GM12878 (cell line): ENCODE data around the gene IFRD2. TPM values are rescaled to one million over a fixed set of nuclear protein-coding genes. Genes with fewer than 3 reads are reported as not detected.
A peak's percentile ranks its signal among the peaks of the same experiment; 100 is the strongest.

ENCODE experiments used
- CEBPB ChIP-seq, 2 experiments: fragments of 150-350 bp in 1 of 2; IDR thresholded peaks; 2 replicates each; pipeline ENCODE4 v1.6.1; 2012 to 2014; ENCODE audit warnings: low read depth in 2 of 2, low read length in 2 of 2, borderline replicate concordance in 1 of 2, inconsistent platforms in 1 of 2
- EP300 ChIP-seq, 2 experiments: fragments of 150-350 bp in 1 of 2; IDR thresholded peaks; 2 replicates each; pipeline ENCODE4 v1.6.1; 2011 to 2012; ENCODE audit warnings: low read depth in 2 of 2, low read length in 2 of 2, borderline replicate concordance in 1 of 2, improper control_type of control experiment in 1 of 2, inconsistent platforms in 1 of 2; ENCODE audit not compliant: control insufficient read depth in 1 of 2
- FOXK2 ChIP-seq: fragments of 450-650 bp; IDR thresholded peaks from 2 replicates; pipeline ENCODE4 v1.6.1; 2017; ENCODE audit warnings: mild to moderate bottlenecking, moderate library complexity
- MEF2A ChIP-seq: IDR thresholded peaks from 2 replicates; pipeline ENCODE4 v1.6.1; 2011; ENCODE audit warnings: low read depth, mild to moderate bottlenecking, low read length, moderate library complexity; ENCODE audit not compliant: insufficient read depth
- MEF2B ChIP-seq: fragments of 450-650 bp; IDR thresholded peaks from 2 replicates; pipeline ENCODE4 v1.6.1; 2018; ENCODE audit warnings: mild to moderate bottlenecking, moderate library complexity; ENCODE audit not compliant: partially characterized antibody, poor library complexity, severe bottlenecking
- NFIC ChIP-seq: IDR thresholded peaks from 2 replicates; pipeline ENCODE4 v1.6.1; 2012; ENCODE audit warnings: low read depth, mild to moderate bottlenecking, inconsistent platforms, low read length, moderate library complexity
- NFYB ChIP-seq: IDR thresholded peaks from 2 replicates; pipeline ENCODE4 v1.6.1; 2011; ENCODE audit warnings: low read depth, mild to moderate bottlenecking, low read length, improper control_type of control experiment, moderate library complexity; ENCODE audit not compliant: insufficient read depth
- PAX5 ChIP-seq: IDR thresholded peaks from 2 replicates; pipeline ENCODE4 v1.6.1; 2011; ENCODE audit warnings: low read depth, low read length, borderline replicate concordance
- PML ChIP-seq: IDR thresholded peaks from 2 replicates; pipeline ENCODE4 v1.6.1; 2012; ENCODE audit warnings: low read length, inconsistent platforms
- POLR2A ChIP-seq: IDR thresholded peaks from 2 replicates; pipeline ENCODE4 v1.6.1; 2011; ENCODE audit warnings: low read depth, mild to moderate bottlenecking, low read length
- POLR2AphosphoS2 ChIP-seq: IDR thresholded peaks from 2 replicates; pipeline ENCODE4 v1.6.1; 2011; ENCODE audit warnings: low read depth, mild to moderate bottlenecking, low read length, improper control_type of control experiment, moderate library complexity
- RUNX3 ChIP-seq: IDR thresholded peaks from 2 replicates; pipeline ENCODE4 v1.6.1; 2012; ENCODE audit warnings: low read length, inconsistent platforms
- SIX5 ChIP-seq: IDR thresholded peaks from 2 replicates; pipeline ENCODE4 v1.6.1; 2011; ENCODE audit warnings: mild to moderate bottlenecking, low read depth, low read length, moderate library complexity; ENCODE audit not compliant: severe bottlenecking
- SMARCA5 ChIP-seq: fragments of 450-650 bp; IDR thresholded peaks from 2 replicates; pipeline ENCODE4 v1.6.1; 2017; ENCODE audit warnings: mild to moderate bottlenecking
- SMC3 ChIP-seq: IDR thresholded peaks from 2 replicates; pipeline ENCODE4 v1.6.1; 2011; ENCODE audit warnings: low read length, improper control_type of control experiment, borderline replicate concordance
- STAT1 ChIP-seq: fragments of 450-650 bp; conservative IDR thresholded peaks from 2 replicates; pipeline ENCODE4 v1.6.1; 2014; ENCODE audit warnings: antibody characterized with exemption, mild to moderate bottlenecking
- SUPT20H ChIP-seq: IDR thresholded peaks from 2 replicates; pipeline ENCODE4 v1.6.1; 2011; ENCODE audit warnings: low read depth, mild to moderate bottlenecking, low read length, moderate library complexity, borderline replicate concordance; ENCODE audit not compliant: control insufficient read depth
- SUZ12 ChIP-seq: fragments of 200-600 bp; sonication (generic); IDR thresholded peaks from one replicate; pipeline ENCODE4 v1.6.1; 2018; ENCODE audit warnings: antibody characterized with exemption, mild to moderate bottlenecking; ENCODE audit not compliant: unreplicated experiment
- polyA plus RNA-seq, 11 experiments: library from polyadenylated mRNA; depleted of rRNA in 4 of 11; unstranded in 6 of 11; stranded (reverse) in 5 of 11; fragments of >200 nt; fragmentation: Nextera tagmentation in 4 of 11; fragmentation: Illumina TruSeq in 1 of 11; extraction: Ambion mirVana in 4 of 11; extraction: Trizol in 1 of 11; gene quantifications; 1 replicate in 1 of 11; 2 replicates in 10 of 11; pipeline versions ENCODE4 v1.2.1 to v1.2.3, GENCODE V29; 2011 to 2016; ENCODE audit warnings: inconsistent platforms in 2 of 11, missing spikeins in 2 of 11, low read depth in 1 of 11
- total RNA-seq, 4 experiments: library from RNA; depleted of rRNA in 3 of 4; stranded (reverse); fragments of >200 nt in 3 of 4; fragmentation: Illumina TruSeq in 1 of 4; extraction: Trizol in 1 of 4; gene quantifications; 2 replicates each; pipeline versions ENCODE4 v1.2.1 to v1.2.3, GENCODE V29; 2013 to 2021
- TF ChIP-seq, protein P1 (sequence below): IDR thresholded peaks from 2 replicates; pipeline ENCODE4 v1.6.1; 2011; ENCODE audit warnings: borderline replicate concordance, low read depth, mild to moderate bottlenecking, moderate library complexity, mixed read lengths, low read length; ENCODE audit not compliant: insufficient read depth; ENCODE audit errors: extremely low read length
- TF ChIP-seq, protein P2 (sequence below): fragments of 450-650 bp; IDR thresholded peaks from 2 replicates; pipeline ENCODE4 v1.6.1; 2018; ENCODE audit warnings: borderline replicate concordance, mild to moderate bottlenecking; ENCODE audit not compliant: partially characterized antibody
- TF ChIP-seq, protein P3 (sequence below): IDR thresholded peaks from 2 replicates; pipeline ENCODE4 v1.6.1; 2012; ENCODE audit warnings: low read depth, low read length, improper control_type of control experiment
- TF ChIP-seq, protein P4 (sequence below), 3 experiments: IDR thresholded peaks in 2 of 3; conservative IDR thresholded peaks in 1 of 3; 2 replicates each; pipeline ENCODE4 v1.5.1; 2011; ENCODE audit warnings: low read depth in 3 of 3, low read length in 3 of 3, mild to moderate bottlenecking in 3 of 3, control low read depth in 2 of 3, moderate library complexity in 2 of 3, inconsistent platforms in 1 of 3, mixed read lengths in 1 of 3; ENCODE audit not compliant: control insufficient read depth in 2 of 3, insufficient read depth in 1 of 3; ENCODE audit errors: extremely low read depth in 1 of 3

The IFRD2 gene
- total and polyA plus RNA-seq, 10 of the 15 experiments (the other 5 are each of a cell fraction or from before 2014, with no cell fraction given): 19.1 to 153 (median 80.3) TPM

DNA sequence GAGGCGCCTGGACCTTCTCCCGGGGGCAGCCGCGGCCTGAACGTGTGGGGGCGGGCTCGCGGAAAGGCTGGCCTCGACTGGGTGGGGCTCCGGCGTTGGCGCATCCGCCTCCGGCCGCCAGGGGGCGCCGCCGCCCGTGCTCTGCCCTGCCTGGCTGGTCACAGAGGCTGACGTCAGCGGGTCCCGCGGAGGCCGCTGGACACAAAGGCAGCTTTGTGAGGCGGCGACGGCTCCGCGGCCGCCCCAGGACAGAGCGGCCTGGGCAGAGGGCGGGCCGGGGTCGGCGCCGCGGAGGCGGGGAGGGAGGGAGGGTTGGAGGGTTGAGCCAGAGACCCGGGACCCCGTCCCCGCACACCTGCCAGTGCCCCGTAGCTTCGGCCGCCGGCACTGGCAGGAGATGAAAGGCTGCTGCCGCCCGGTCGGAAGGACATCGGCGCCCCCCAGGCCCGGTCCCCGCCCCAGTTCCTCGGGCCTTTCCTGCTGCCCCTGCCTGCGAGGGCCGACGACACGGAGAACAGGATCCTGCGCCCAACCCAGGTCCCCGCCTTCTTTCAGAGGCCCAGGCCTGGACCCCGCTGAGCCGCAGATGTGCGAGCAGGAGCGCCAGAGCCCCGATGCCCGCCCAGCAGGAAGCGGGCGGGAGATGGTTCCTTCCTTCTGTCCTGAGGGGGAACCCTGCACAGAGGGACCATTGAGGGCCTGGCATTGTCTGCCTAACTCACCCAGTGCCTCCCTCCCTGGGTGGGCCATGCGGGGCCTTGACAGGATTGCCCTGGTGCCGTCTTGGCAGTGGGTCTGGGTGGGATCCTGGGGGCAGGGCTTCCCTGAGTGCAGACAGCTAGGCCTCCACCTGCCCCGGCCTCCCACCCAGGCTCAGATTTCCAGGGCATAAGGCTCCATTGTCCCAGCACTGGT, 31.9 kb downstream of the IFRD2 start (continued):
- peak; percentile 90 for TF ChIP-seq SMARCA5
- no peak for TF ChIP-seq EP300 (IDR thresholded peaks at IDR 0.05; ENCODE audit: borderline replicate concordance in 1 of 2, control insufficient read depth in 1 of 2, low read depth in 2 of 2, low read length in 2 of 2)
- no peak for TF ChIP-seq FOXK2
- TF ChIP-seq PML: peak; percentile 72; the same call in 1 of the 2 replicates
- no peak for TF ChIP-seq MEF2B
- TF ChIP-seq SUZ12: no peak
- TF ChIP-seq SIX5: no peak
- TF ChIP-seq NFIC: no peak
- TF ChIP-seq MEF2A: 0 out of 2 replicates have a peak, but pooled peaks have one; percentile 42
- peak; percentile 53; the same call in 1 of the 2 replicates for TF ChIP-seq SMC3
- TF ChIP-seq, protein P1, sequence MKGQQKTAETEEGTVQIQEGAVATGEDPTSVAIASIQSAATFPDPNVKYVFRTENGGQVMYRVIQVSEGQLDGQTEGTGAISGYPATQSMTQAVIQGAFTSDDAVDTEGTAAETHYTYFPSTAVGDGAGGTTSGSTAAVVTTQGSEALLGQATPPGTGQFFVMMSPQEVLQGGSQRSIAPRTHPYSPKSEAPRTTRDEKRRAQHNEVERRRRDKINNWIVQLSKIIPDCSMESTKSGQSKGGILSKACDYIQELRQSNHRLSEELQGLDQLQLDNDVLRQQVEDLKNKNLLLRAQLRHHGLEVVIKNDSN: no peak
- TF ChIP-seq NFYB: no peak
- TF ChIP-seq CEBPB (IDR thresholded peaks at IDR 0.05; ENCODE audit: borderline replicate concordance in 1 of 2, low read depth in 2 of 2, low read length in 2 of 2): no peak
- TF ChIP-seq, protein P2, sequence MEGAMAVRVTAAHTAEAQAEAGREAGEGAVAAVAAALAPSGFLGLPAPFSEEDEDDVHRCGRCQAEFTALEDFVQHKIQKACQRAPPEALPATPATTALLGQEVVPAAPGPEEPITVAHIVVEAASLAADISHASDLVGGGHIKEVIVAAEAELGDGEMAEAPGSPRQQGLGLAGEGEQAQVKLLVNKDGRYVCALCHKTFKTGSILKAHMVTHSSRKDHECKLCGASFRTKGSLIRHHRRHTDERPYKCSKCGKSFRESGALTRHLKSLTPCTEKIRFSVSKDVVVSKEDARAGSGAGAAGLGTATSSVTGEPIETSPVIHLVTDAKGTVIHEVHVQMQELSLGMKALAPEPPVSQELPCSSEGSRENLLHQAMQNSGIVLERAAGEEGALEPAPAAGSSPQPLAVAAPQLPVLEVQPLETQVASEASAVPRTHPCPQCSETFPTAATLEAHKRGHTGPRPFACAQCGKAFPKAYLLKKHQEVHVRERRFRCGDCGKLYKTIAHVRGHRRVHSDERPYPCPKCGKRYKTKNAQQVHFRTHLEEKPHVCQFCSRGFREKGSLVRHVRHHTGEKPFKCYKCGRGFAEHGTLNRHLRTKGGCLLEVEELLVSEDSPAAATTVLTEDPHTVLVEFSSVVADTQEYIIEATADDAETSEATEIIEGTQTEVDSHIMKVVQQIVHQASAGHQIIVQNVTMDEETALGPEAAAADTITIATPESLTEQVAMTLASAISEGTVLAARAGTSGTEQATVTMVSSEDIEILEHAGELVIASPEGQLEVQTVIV: no peak
- no peak for TF ChIP-seq STAT1
- TF ChIP-seq, protein P3, sequence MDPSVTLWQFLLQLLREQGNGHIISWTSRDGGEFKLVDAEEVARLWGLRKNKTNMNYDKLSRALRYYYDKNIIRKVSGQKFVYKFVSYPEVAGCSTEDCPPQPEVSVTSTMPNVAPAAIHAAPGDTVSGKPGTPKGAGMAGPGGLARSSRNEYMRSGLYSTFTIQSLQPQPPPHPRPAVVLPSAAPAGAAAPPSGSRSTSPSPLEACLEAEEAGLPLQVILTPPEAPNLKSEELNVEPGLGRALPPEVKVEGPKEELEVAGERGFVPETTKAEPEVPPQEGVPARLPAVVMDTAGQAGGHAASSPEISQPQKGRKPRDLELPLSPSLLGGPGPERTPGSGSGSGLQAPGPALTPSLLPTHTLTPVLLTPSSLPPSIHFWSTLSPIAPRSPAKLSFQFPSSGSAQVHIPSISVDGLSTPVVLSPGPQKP: 0 out of 2 replicates have a peak, but pooled peaks have one; percentile 17
- TF ChIP-seq POLR2AphosphoS2: peak; percentile 97
- TF ChIP-seq POLR2A: peak; percentile 75
- TF ChIP-seq RUNX3: no peak; the same call in 1 of the 2 replicates
- TF ChIP-seq PAX5: peak; percentile 95
- no peak for TF ChIP-seq SUPT20H
- TF ChIP-seq, protein P4, sequence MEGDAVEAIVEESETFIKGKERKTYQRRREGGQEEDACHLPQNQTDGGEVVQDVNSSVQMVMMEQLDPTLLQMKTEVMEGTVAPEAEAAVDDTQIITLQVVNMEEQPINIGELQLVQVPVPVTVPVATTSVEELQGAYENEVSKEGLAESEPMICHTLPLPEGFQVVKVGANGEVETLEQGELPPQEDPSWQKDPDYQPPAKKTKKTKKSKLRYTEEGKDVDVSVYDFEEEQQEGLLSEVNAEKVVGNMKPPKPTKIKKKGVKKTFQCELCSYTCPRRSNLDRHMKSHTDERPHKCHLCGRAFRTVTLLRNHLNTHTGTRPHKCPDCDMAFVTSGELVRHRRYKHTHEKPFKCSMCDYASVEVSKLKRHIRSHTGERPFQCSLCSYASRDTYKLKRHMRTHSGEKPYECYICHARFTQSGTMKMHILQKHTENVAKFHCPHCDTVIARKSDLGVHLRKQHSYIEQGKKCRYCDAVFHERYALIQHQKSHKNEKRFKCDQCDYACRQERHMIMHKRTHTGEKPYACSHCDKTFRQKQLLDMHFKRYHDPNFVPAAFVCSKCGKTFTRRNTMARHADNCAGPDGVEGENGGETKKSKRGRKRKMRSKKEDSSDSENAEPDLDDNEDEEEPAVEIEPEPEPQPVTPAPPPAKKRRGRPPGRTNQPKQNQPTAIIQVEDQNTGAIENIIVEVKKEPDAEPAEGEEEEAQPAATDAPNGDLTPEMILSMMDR (IDR thresholded peaks at IDR 0.05 in 2 of 3, conservative IDR thresholded peaks at IDR 0.05 in 1 of 3; ENCODE audit: control insufficient read depth in 2 of 3, extremely low read depth in 1 of 3, insufficient read depth in 1 of 3, low read depth in 3 of 3, low read length in 3 of 3): peak; percentile 91 to 98 (median 96)
